ENCODE measurements around the gene HNRNPH2.

GRCh38 chrX:101460669-101461068 is 52.6 kb downstream of the HNRNPH2 start:
- TF ChIP-seq POLR2A (IDR thresholded peaks at IDR 0.05) (no peak), CTCF (IDR thresholded peaks at IDR 0.05) (no peak), POLR2AphosphoS5 (IDR thresholded peaks at IDR 0.05) (no peak)

Measured in breast epithelium (tissue), 3 donors.